CD14-positive monocyte (primary cell): ENCODE data around the gene LHX3. TPM values are rescaled to one million over a fixed set of nuclear protein-coding genes. Genes with fewer than 3 reads are reported as not detected.

ENCODE experiments used
- DNase-seq, 3 donors: peaks; one replicate each; pipeline ENCODE4 v3.0.0-alpha.2; 2011 to 2022
- H2AFZ ChIP-seq: 2 replicates; pipeline ENCODE4 v1.6.0; 2012; ENCODE audit warnings: mild to moderate bottlenecking, low read depth, low read length, inconsistent platforms; ENCODE audit not compliant: insufficient read depth, poor library complexity, severe bottlenecking
- H3K27ac ChIP-seq, 2 donors: 1 replicate in 1 of 2; 2 replicates in 1 of 2; pipeline ENCODE4 v1.5.1; 2012 to 2013; ENCODE audit warnings: low read length in 2 of 2, control low read depth in 1 of 2, inconsistent platforms in 1 of 2, low read depth in 1 of 2, mild to moderate bottlenecking in 1 of 2
- H3K27me3 ChIP-seq, 2 donors: one replicate each; pipeline versions ENCODE4 v1.6.0 to v1.6.1; 2011 to 2013; ENCODE audit warnings: low read length in 2 of 2; ENCODE audit not compliant: control insufficient read depth in 2 of 2, insufficient read depth in 2 of 2
- H3K36me3 ChIP-seq, 2 donors: replicated peaks in 1 of 2; 1 replicate in 1 of 2; 2 replicates in 1 of 2; pipeline versions ENCODE4 v1.5.1 to v1.6.1; 2012 to 2013; ENCODE audit warnings: low read length in 2 of 2, control low read depth in 1 of 2, inconsistent platforms in 1 of 2, mild to moderate bottlenecking in 1 of 2; ENCODE audit not compliant: insufficient read depth in 2 of 2, control insufficient read depth in 1 of 2
- H3K4me1 ChIP-seq, 2 donors: 1 replicate in 1 of 2; 2 replicates in 1 of 2; pipeline versions ENCODE4 v1.5.1 to v1.6.1; 2012 to 2013; ENCODE audit warnings: low read length in 2 of 2, control low read depth in 1 of 2, inconsistent platforms in 1 of 2, mild to moderate bottlenecking in 1 of 2, moderate library complexity in 1 of 2; ENCODE audit not compliant: insufficient read depth in 2 of 2, control insufficient read depth in 1 of 2
- H3K4me2 ChIP-seq: replicated peaks from 2 replicates; pipeline ENCODE3; 2012; ENCODE audit warnings: low read length, moderate library complexity, mild to moderate bottlenecking; ENCODE audit not compliant: poor library complexity, severe bottlenecking; ENCODE audit errors: extremely low read depth
- H3K4me3 ChIP-seq, 3 experiments: fragments of 200-600 bp in 1 of 3; sonication (generic) in 1 of 3; replicated peaks in 1 of 3; 1 replicate in 2 of 3; 2 replicates in 1 of 3; pipeline ENCODE4 v1.5.1; 2011 to 2013; ENCODE audit warnings: low read length in 3 of 3, mild to moderate bottlenecking in 3 of 3, control low read depth in 2 of 3, low read depth in 2 of 3, inconsistent platforms in 1 of 3, moderate library complexity in 1 of 3
- H3K79me2 ChIP-seq: 2 replicates; pipeline ENCODE4 v1.6.0; 2012; ENCODE audit warnings: mild to moderate bottlenecking, control low read depth, inconsistent platforms, low read length, moderate library complexity; ENCODE audit not compliant: insufficient read depth
- H3K9ac ChIP-seq: 2 replicates; pipeline ENCODE4 v1.6.0; 2017; ENCODE audit warnings: low read length, mild to moderate bottlenecking; ENCODE audit not compliant: insufficient read depth, poor library complexity, severe bottlenecking
- H3K9me3 ChIP-seq, 2 donors: replicated peaks in 1 of 2; 1 replicate in 1 of 2; 2 replicates in 1 of 2; pipeline versions ENCODE4 v1.5.1 to v1.6.1; 2012 to 2013; ENCODE audit warnings: low read length in 2 of 2, control low read depth in 1 of 2; ENCODE audit not compliant: control insufficient read depth in 1 of 2, insufficient read depth in 1 of 2
- H4K20me1 ChIP-seq: 2 replicates; pipeline ENCODE4 v1.6.0; 2012; ENCODE audit warnings: mild to moderate bottlenecking, low read length, control low read depth, moderate library complexity; ENCODE audit not compliant: insufficient read depth
- H3K27ac Mint-ChIP-seq, 7 donors: one replicate each; pipeline ENCODE4 v1.8.0; 2020; ENCODE audit warnings: mild to moderate bottlenecking in 7 of 7, mixed read lengths in 7 of 7, moderate library complexity in 6 of 7, inconsistent platforms in 2 of 7
- H3K27me3 Mint-ChIP-seq, 3 donors: one replicate each; pipeline ENCODE4 v1.8.0; 2021 to 2022; ENCODE audit warnings: low read depth in 3 of 3, mild to moderate bottlenecking in 3 of 3, mixed read lengths in 3 of 3, moderate library complexity in 3 of 3, inconsistent platforms in 1 of 3
- H3K36me3 Mint-ChIP-seq, 2 donors: one replicate each; pipeline ENCODE4 v1.8.0; 2020; ENCODE audit warnings: mixed read lengths in 2 of 2, inconsistent platforms in 1 of 2, mild to moderate bottlenecking in 1 of 2
- H3K4me1 Mint-ChIP-seq: one replicate; pipeline ENCODE4 v1.8.0; 2020; ENCODE audit warnings: mild to moderate bottlenecking, mixed read lengths
- H3K4me3 Mint-ChIP-seq, 2 donors: one replicate each; pipeline ENCODE4 v1.8.0; 2020; ENCODE audit warnings: mild to moderate bottlenecking in 2 of 2, mixed read lengths in 2 of 2, moderate library complexity in 1 of 2
- H3K9me3 Mint-ChIP-seq, 7 donors: one replicate each; pipeline ENCODE4 v1.8.0; 2020 to 2022; ENCODE audit warnings: mixed read lengths in 7 of 7, mild to moderate bottlenecking in 6 of 7, moderate library complexity in 6 of 7, inconsistent platforms in 2 of 7
- CTCF ChIP-seq: fragments of 200-600 bp; IDR thresholded peaks from one replicate; pipeline ENCODE4 v1.8.0; 2022; ENCODE audit warnings: antibody characterized with exemption, mild to moderate bottlenecking
- WGBS: methylation state at CpG from one replicate; pipeline ENCODE4 v1.1.5; 2013; ENCODE audit warnings: missing lambda C conversion rate; ENCODE audit not compliant: insufficient coverage; 5-methylcytosine and 5-hydroxymethylcytosine counted together
- intact Hi-C, 2 donors: fragments of 100-400 bp; cut with micrococcal nuclease; formaldehyde crosslinking; loops; one replicate each; pipeline versions ENCODE4 v1.15.0 to v1.15.1; 2023
- polyA plus RNA-seq, 3 donors: library from polyadenylated mRNA; depleted of rRNA in 1 of 3; unstranded in 2 of 3; stranded (reverse) in 1 of 3; fragments of 300-500 nt in 2 of 3; fragments of >200 nt in 1 of 3; fragmentation: Illumina TruSeq in 2 of 3; gene quantifications; 1 replicate in 2 of 3; 2 replicates in 1 of 3; pipeline ENCODE4 v1.2.3, GENCODE V29; 2012 to 2021

The LHX3 gene
- polyA plus RNA-seq, 3 donors: not detected

GRCh38 chr9:136233411-136233810 lies 28.5 kb upstream of the LHX3 start:
- peaks cover 6% of the 10 kb centered on the region for H4K20me1 ChIP-seq
- H3K4me3 ChIP-seq: no peak overlapping the region
- no peak overlapping the region for H3K4me2 ChIP-seq
- Mint-ChIP-seq H3K36me3 (peaks cover 26 to 28% of the 10 kb centered on the region in 2 donors), H3K27ac (peak overlapping the region in 3 of 7 donors; percentile 35 to 55 (median 42)), H3K4me1 (peaks cover 38% of the 10 kb centered on the region), H3K9me3 (no peaks in the 10 kb centered on the region), H3K4me3 (no peak overlapping the region), H3K27me3 (peaks cover 2 to 3% (median 2%) of the 10 kb centered on the region in 3 donors)
- H3K9me3 ChIP-seq: no peaks in the 10 kb centered on the region
- peaks cover 0 to 14% of the 10 kb centered on the region in 2 donors for H3K36me3 ChIP-seq
- no peak overlapping the region for H3K9ac ChIP-seq
- no peak overlapping the region for H2AFZ ChIP-seq
- 22% methylated on average over 12 of the region's 15 CpGs for WGBS
- intact Hi-C loops: no loop called here
- no peak for TF ChIP-seq CTCF
- no peak for DNase-seq
- no peaks in the 10 kb centered on the region for H3K79me2 ChIP-seq
- H3K27me3 ChIP-seq: no peaks in the 10 kb centered on the region
- H3K27ac ChIP-seq: no peak overlapping the region
- peaks cover 21 to 31% of the 10 kb centered on the region in 2 donors for H3K4me1 ChIP-seq

- Histone ChIP-seq H3K27me3 (no peaks in the 10 kb centered on the region), H3K36me3 (peaks cover 0 to 14% of the 10 kb centered on the region in 2 donors), H3K27ac (no peak overlapping the region), H4K20me1 (peaks cover 2% of the 10 kb centered on the region), H3K4me1 (peaks cover 16 to 27% of the 10 kb centered on the region in 2 donors), H3K9me3 (no peaks in the 10 kb centered on the region), H3K4me2 (no peak overlapping the region), H3K4me3 (no peak overlapping the region), H3K79me2 (no peaks in the 10 kb centered on the region), H2AFZ (no peak overlapping the region), H3K9ac (no peak overlapping the region)
- Mint-ChIP-seq H3K36me3 (peaks cover 26 to 28% of the 10 kb centered on the region in 2 donors), H3K4me1 (peaks cover 36% of the 10 kb centered on the region), H3K27ac (peak overlapping the region in 2 of 7 donors; percentile 42 to 55), H3K27me3 (peaks cover under 1 to 3% (median 2%) of the 10 kb centered on the region in 3 donors), H3K9me3 (no peaks in the 10 kb centered on the region), H3K4me3 (no peak overlapping the region)
- WGBS: 25% methylated on average over 8 of the region's 10 CpGs
- DNase-seq: no peak
- no peak for TF ChIP-seq CTCF
- intact Hi-C loops: no loop called here
These were observed 28.0 kb upstream of the LHX3 start for GRCh38 chr9:136232969-136233368.
